ENCODE measurements around the gene MKNK1. TPM values are rescaled to one million over a fixed set of nuclear protein-coding genes. Genes with fewer than 3 reads are reported as not detected.

The MKNK1 gene
- total RNA-seq, 4 donors from 2014 or later, result 27.7 to 37.0 (median 29.3) TPM

GRCh38 chr1:46562498-46562897 is 41.6 kb downstream of the MKNK1 start:
- Histone ChIP-seq H3K9me3 (no peaks in the 10 kb centered on the region), H3K27ac (replicated peaks in 1 of 4) (no peak overlapping the region), H3K4me3 (no peak overlapping the region), H3K27me3 (no peaks in the 10 kb centered on the region), H3K36me3 (peaks cover 26 to 97% (median 79%) of the 10 kb centered on the region in 4 donors), H3K4me1 (peaks cover 0 to 8% (median 0%) of the 10 kb centered on the region in 4 donors)
- DNase-seq (ENCODE audit: extremely low spot score), result no peak
- 93% methylated on average over 14 of the region's 15 CpGs for WGBS
- intact Hi-C loops (cut with DNase I), result no loop called here
- TF ChIP-seq POLR2A (IDR thresholded peaks at IDR 0.05; ENCODE audit: low read depth), result no peak
- no peak for TF ChIP-seq EP300 (IDR thresholded peaks at IDR 0.05)
- TF ChIP-seq POLR2AphosphoS5 (IDR thresholded peaks at IDR 0.05), result no peak
- no peak for TF ChIP-seq CTCF (IDR thresholded peaks at IDR 0.05)

GRCh38 chr1:46558966-46559365 is 45.1 kb downstream of the MKNK1 start:
- DNase-seq (ENCODE audit: extremely low spot score), result no peak
- Histone ChIP-seq H3K4me3 (no peak overlapping the region), H3K27me3 (no peaks in the 10 kb centered on the region), H3K27ac (replicated peaks in 1 of 4) (no peak overlapping the region), H3K4me1 (peaks cover 0 to 8% (median 0%) of the 10 kb centered on the region in 4 donors), H3K9me3 (no peaks in the 10 kb centered on the region), H3K36me3 (peaks cover 22 to 65% (median 59%) of the 10 kb centered on the region in 4 donors)
- 86% methylated on average over 7 of the region's 8 CpGs for WGBS
- no peak for TF ChIP-seq EP300 (IDR thresholded peaks at IDR 0.05)
- TF ChIP-seq POLR2A (IDR thresholded peaks at IDR 0.05; ENCODE audit: low read depth), result no peak
- no peak for TF ChIP-seq CTCF (IDR thresholded peaks at IDR 0.05)
- TF ChIP-seq POLR2AphosphoS5 (IDR thresholded peaks at IDR 0.05), result no peak
- intact Hi-C loops (cut with DNase I), result no loop called here

GRCh38 chr1:46558141-46558963 is 45.7 kb downstream of the MKNK1 start:
- Histone ChIP-seq H3K4me1 (peaks cover 0 to 8% (median 0%) of the 10 kb centered on the region in 4 donors), H3K4me3 (no peak overlapping the region), H3K27me3 (no peaks in the 10 kb centered on the region), H3K27ac (replicated peaks in 1 of 4) (no peak overlapping the region), H3K36me3 (peaks cover 20 to 61% (median 56%) of the 10 kb centered on the region in 4 donors), H3K9me3 (no peaks in the 10 kb centered on the region)
- DNase-seq (ENCODE audit: extremely low spot score), result no peak
- intact Hi-C loops (cut with DNase I), result no loop called here
- 77% methylated on average over 18 of the region's 20 CpGs for WGBS
- TF ChIP-seq CTCF (IDR thresholded peaks at IDR 0.05), result no peak
- no peak for TF ChIP-seq POLR2A (IDR thresholded peaks at IDR 0.05; ENCODE audit: low read depth)

GRCh38 chr1:46557403-46557802 is 46.7 kb downstream of the MKNK1 start:
- intact Hi-C loops (cut with DNase I), result no loop called here
- Histone ChIP-seq H3K27ac (replicated peaks in 1 of 4) (no peak overlapping the region), H3K36me3 (peaks cover 12 to 52% (median 47%) of the 10 kb centered on the region in 4 donors), H3K4me1 (peaks cover 0 to 8% (median 0%) of the 10 kb centered on the region in 4 donors), H3K4me3 (no peak overlapping the region), H3K9me3 (no peaks in the 10 kb centered on the region), H3K27me3 (no peaks in the 10 kb centered on the region)
- no peak for DNase-seq (ENCODE audit: extremely low spot score)
- 69% methylated on average over 5 of the region's 5 CpGs for WGBS
- no peak for TF ChIP-seq EP300 (IDR thresholded peaks at IDR 0.05)
- TF ChIP-seq CTCF (IDR thresholded peaks at IDR 0.05), result no peak
- TF ChIP-seq POLR2A (IDR thresholded peaks at IDR 0.05; ENCODE audit: low read depth), result no peak
- TF ChIP-seq POLR2AphosphoS5 (IDR thresholded peaks at IDR 0.05), result no peak

All from esophagus muscularis mucosa (tissue), 4 donors.